Panc1 (cell line): ENCODE results near the gene PRR36. TPM values are rescaled to one million over a fixed set of nuclear protein-coding genes. Genes with fewer than 3 reads are reported as not detected.
A peak's percentile ranks its signal among the peaks of the same experiment; 100 is the strongest.

Source experiments
- ATAC-seq: fragments of 200-7000 bp; cut with Tn5 transposase; 2 replicates; pipeline ENCODE4 v1.9.1; 2020; ENCODE audit warnings: mild to moderate bottlenecking, moderate library complexity
- BruUV-seq: library from RNA; stranded (reverse); fragments of 400-500 nt; replicated peaks from 2 replicates; lab custom pipeline; 2021; lab: Mats Ljungman, UMichigan
- CTCF ChIA-PET: fragments of 300-600 bp; sonication (Branson Sonifier 250); formaldehyde crosslinking; loops from one replicate; lab custom pipeline; 2022; ENCODE audit warnings: antibody characterized with exemption; lab: Charles Lee
- POLR2A ChIA-PET: fragments of 300-600 bp; sonication (Branson Sonifier 250); formaldehyde crosslinking; loops from one replicate; lab custom pipeline; 2022; ENCODE audit warnings: antibody characterized with exemption; lab: Charles Lee
- DNase-seq: peaks from one replicate; pipeline ENCODE4 v3.0.0-alpha.2; 2010; ENCODE audit warnings: low read depth, low spot score
- H3K27ac ChIP-seq: 2 replicates; pipeline ENCODE4 v1.5.1; 2011; ENCODE audit warnings: mild to moderate bottlenecking, low read length, inconsistent platforms
- H3K27me3 ChIP-seq: fragments of 200-500 bp; sonication (Bioruptor generic); 2 replicates; pipeline ENCODE4 v1.6.0; 2014; ENCODE audit warnings: low read length, inconsistent platforms; ENCODE audit not compliant: control insufficient read depth, insufficient read depth
- H3K36me3 ChIP-seq: fragments of 200-500 bp; sonication (Bioruptor generic); 2 replicates; pipeline ENCODE4 v1.5.1; 2014; ENCODE audit warnings: inconsistent platforms, mild to moderate bottlenecking, low read length, moderate library complexity; ENCODE audit not compliant: control insufficient read depth, insufficient read depth
- H3K4me1 ChIP-seq: 2 replicates; pipeline ENCODE4 v1.5.1; 2011; ENCODE audit warnings: inconsistent platforms, mild to moderate bottlenecking, low read length, moderate library complexity; ENCODE audit not compliant: control insufficient read depth, insufficient read depth
- H3K4me3 ChIP-seq, 2 experiments: 2 replicates each; pipeline ENCODE4 v1.5.1; 2011 to 2012; ENCODE audit warnings: low read depth in 2 of 2, low read length in 2 of 2, mild to moderate bottlenecking in 2 of 2, inconsistent platforms in 1 of 2, moderate library complexity in 1 of 2
- H3K9me3 ChIP-seq: fragments of 200-500 bp; sonication (Bioruptor generic); 2 replicates; pipeline ENCODE4 v1.5.1; 2014; ENCODE audit warnings: low read depth, mild to moderate bottlenecking, inconsistent platforms, low read length, moderate library complexity; ENCODE audit not compliant: control insufficient read depth, insufficient read depth
- POLR2AphosphoS5 ChIP-seq: IDR thresholded peaks from 2 replicates; pipeline ENCODE4 v1.6.1; 2012; ENCODE audit warnings: mild to moderate bottlenecking, low read depth, low read length, moderate library complexity
- SIN3A ChIP-seq: IDR thresholded peaks from 2 replicates; pipeline ENCODE4 v1.6.1; 2012; ENCODE audit warnings: low read depth, mild to moderate bottlenecking, low read length, moderate library complexity, borderline replicate concordance; ENCODE audit not compliant: insufficient read depth
- TCF7L2 ChIP-seq: IDR thresholded peaks from 2 replicates; pipeline ENCODE4 v1.6.1; 2011; ENCODE audit warnings: mild to moderate bottlenecking, low read depth, low read length, inconsistent platforms
- in situ Hi-C: cut with HindIII; loops from 2 replicates; pipeline ENCODE4 v1.10.0; 2016; ENCODE audit warnings: low sequenced_read_pairs, low pct_unique_long_range_greater_than_20kb
- intact Hi-C: fragments of 100-400 bp; cut with micrococcal nuclease; formaldehyde crosslinking; loops from one replicate; pipeline ENCODE4 v1.10.0; 2022; ENCODE audit not compliant: unreplicated experiment
- total RNA-seq: library from RNA; stranded (reverse); gene quantifications from one replicate; pipeline ENCODE4 v1.2.1, GENCODE V29; 2021; ENCODE audit not compliant: unreplicated experiment
- TF ChIP-seq, protein P1 (sequence below), 2 experiments: IDR thresholded peaks; 2 replicates each; pipeline ENCODE4 v1.6.1; 2011 to 2012; ENCODE audit warnings: low read depth in 2 of 2, control low read depth in 1 of 2, low read length in 1 of 2, mild to moderate bottlenecking in 1 of 2, moderate library complexity in 1 of 2; ENCODE audit not compliant: insufficient read depth in 1 of 2
- TF ChIP-seq, protein P2 (sequence below): fragments of 450-650 bp; IDR thresholded peaks from 2 replicates; pipeline ENCODE4 v1.5.1; 2017; ENCODE audit warnings: mild to moderate bottlenecking

PRR36 gene
- total RNA-seq, 1 experiment from 2014 or later = 3.7 TPM

DNA sequence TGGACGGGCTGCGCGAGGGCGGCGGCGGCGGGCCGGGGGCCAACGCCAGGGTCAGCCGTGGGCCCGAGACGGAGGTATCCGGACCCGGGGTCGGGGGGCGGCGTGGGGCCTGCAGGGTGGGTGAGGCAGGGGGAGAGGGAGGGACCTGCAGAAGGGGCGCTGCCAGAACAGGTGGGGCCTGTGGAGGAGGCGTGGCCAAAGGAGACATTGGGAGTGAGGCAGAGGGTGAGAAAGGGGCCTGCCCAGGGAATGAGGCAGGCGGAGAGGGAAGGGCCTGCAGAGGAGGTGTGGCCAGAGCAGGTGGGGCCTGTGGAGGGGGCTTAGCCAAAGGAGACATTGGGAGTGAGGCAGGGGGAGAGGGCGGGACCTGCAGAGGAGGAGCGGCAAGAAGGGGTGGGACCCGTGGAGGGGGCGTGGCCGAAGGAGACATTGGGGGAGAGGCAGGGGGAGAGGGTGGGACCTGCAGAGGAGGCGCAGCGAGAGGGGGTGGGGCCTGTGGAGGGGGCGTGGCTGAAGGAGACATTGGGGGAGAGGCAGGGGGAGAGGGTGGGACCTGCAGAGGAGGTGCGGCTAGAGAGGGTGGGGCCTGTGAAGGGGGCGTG, 4.2 kb downstream of the PRR36 start:
- Histone ChIP-seq H3K27ac (no peak overlapping the region), H3K36me3 (no peaks in the 10 kb centered on the region), H3K4me1 (no peaks in the 10 kb centered on the region), H3K4me3 (peak overlapping the region; percentile 42 to 62), H3K9me3 (no peaks in the 10 kb centered on the region), H3K27me3 (no peaks in the 10 kb centered on the region)
- no peak for DNase-seq
- CTCF ChIA-PET = interaction anchor here (0.6 to 0.8 kb wide), 5 partner anchors 9 to 221 kb away, joined by 4 to 6 read pairs (median 5); no protein-coding TSS in a partner anchor
- no TSS peak for BruUV-seq
- no peak for TF ChIP-seq SIN3A
- no peak for TF ChIP-seq POLR2AphosphoS5
- TF ChIP-seq, protein P1, sequence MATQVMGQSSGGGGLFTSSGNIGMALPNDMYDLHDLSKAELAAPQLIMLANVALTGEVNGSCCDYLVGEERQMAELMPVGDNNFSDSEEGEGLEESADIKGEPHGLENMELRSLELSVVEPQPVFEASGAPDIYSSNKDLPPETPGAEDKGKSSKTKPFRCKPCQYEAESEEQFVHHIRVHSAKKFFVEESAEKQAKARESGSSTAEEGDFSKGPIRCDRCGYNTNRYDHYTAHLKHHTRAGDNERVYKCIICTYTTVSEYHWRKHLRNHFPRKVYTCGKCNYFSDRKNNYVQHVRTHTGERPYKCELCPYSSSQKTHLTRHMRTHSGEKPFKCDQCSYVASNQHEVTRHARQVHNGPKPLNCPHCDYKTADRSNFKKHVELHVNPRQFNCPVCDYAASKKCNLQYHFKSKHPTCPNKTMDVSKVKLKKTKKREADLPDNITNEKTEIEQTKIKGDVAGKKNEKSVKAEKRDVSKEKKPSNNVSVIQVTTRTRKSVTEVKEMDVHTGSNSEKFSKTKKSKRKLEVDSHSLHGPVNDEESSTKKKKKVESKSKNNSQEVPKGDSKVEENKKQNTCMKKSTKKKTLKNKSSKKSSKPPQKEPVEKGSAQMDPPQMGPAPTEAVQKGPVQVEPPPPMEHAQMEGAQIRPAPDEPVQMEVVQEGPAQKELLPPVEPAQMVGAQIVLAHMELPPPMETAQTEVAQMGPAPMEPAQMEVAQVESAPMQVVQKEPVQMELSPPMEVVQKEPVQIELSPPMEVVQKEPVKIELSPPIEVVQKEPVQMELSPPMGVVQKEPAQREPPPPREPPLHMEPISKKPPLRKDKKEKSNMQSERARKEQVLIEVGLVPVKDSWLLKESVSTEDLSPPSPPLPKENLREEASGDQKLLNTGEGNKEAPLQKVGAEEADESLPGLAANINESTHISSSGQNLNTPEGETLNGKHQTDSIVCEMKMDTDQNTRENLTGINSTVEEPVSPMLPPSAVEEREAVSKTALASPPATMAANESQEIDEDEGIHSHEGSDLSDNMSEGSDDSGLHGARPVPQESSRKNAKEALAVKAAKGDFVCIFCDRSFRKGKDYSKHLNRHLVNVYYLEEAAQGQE (IDR thresholded peaks at IDR 0.05; ENCODE audit: insufficient read depth in 1 of 2, low read depth in 2 of 2, low read length in 1 of 2) = no peak
- TF ChIP-seq, protein P2, sequence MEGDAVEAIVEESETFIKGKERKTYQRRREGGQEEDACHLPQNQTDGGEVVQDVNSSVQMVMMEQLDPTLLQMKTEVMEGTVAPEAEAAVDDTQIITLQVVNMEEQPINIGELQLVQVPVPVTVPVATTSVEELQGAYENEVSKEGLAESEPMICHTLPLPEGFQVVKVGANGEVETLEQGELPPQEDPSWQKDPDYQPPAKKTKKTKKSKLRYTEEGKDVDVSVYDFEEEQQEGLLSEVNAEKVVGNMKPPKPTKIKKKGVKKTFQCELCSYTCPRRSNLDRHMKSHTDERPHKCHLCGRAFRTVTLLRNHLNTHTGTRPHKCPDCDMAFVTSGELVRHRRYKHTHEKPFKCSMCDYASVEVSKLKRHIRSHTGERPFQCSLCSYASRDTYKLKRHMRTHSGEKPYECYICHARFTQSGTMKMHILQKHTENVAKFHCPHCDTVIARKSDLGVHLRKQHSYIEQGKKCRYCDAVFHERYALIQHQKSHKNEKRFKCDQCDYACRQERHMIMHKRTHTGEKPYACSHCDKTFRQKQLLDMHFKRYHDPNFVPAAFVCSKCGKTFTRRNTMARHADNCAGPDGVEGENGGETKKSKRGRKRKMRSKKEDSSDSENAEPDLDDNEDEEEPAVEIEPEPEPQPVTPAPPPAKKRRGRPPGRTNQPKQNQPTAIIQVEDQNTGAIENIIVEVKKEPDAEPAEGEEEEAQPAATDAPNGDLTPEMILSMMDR = no peak
- TF ChIP-seq TCF7L2 = no peak
- in situ Hi-C loops (no loop called here), intact Hi-C loops (no loop called here)
- peak; percentile 44 for ATAC-seq
- POLR2A ChIA-PET = interaction anchor here (0.5 to 1.8 kb wide), 2 partner anchors 32 to 59 kb away, joined by 9 to 11 read pairs; no protein-coding TSS in a partner anchor

DNA sequence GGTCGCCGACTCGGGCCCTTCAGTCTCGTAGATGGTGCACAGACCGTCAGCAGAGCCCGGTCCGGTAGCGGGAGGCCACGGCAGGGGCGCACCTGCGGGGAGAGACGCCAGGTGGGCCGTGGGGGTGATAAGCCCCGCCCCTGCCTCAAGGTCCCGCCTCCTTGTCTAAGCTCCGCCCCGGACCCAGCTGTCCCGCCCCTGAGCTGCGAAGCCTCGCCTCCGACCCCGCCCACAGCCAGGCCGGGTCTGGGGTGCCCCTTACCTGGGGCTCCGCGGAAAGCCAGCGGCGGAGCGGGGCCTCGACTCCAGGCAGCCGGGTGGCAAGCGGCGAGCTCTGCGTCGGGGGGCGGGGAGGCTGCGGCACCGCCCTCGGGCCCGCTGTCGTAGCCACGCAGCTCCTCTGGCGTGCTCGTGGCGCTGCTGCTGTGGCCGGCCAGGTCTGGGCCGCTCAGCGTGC, 4.7 kb downstream of the PRR36 start:
- POLR2A ChIA-PET = interaction anchor here (0.5 to 1.8 kb wide), 2 partner anchors 32 to 60 kb away, joined by 9 to 11 read pairs; no protein-coding TSS in a partner anchor
- DNase-seq = no peak
- H3K4me3 ChIP-seq = peak overlapping the region; percentile 42 to 62

More for the DNA sequence above, 4.7 kb downstream of the PRR36 start:
- ATAC-seq = peak; percentile 69
- no peak overlapping the region for H3K27ac ChIP-seq
- in situ Hi-C loops = no loop called here
- H3K4me1 ChIP-seq = no peaks in the 10 kb centered on the region
- no peaks in the 10 kb centered on the region for H3K27me3 ChIP-seq
- TF ChIP-seq, protein P2 = peak; percentile 73
- no peak for TF ChIP-seq POLR2AphosphoS5
- H3K9me3 ChIP-seq = no peaks in the 10 kb centered on the region
- intact Hi-C loops = no loop called here
- H3K36me3 ChIP-seq = no peaks in the 10 kb centered on the region
- BruUV-seq = no TSS peak
- CTCF ChIA-PET = interaction anchor here (0.6 to 1.1 kb wide), 6 partner anchors 10 to 286 kb away, joined by 4 to 6 read pairs (median 5); no protein-coding TSS in a partner anchor
